Thymus (tissue), 11 donors: ENCODE data around the gene KLHDC10. TPM values are rescaled to one million over a fixed set of nuclear protein-coding genes. Genes with fewer than 3 reads are reported as not detected.

Source experiments
- DNase-seq, 9 donors: peaks; one replicate each; pipeline ENCODE4 v3.0.0-alpha.2; 2013; ENCODE audit warnings: low spot score in 9 of 9, low read depth in 6 of 9, missing footprints in 1 of 9
- H3K27ac ChIP-seq, 2 donors: one replicate each; pipeline ENCODE4 v1.5.1; 2013; ENCODE audit warnings: control low read depth in 1 of 2, low read depth in 1 of 2, low read length in 1 of 2, mild to moderate bottlenecking in 1 of 2, moderate library complexity in 1 of 2
- H3K27me3 ChIP-seq, 2 donors: one replicate each; pipeline ENCODE4 v1.5.1; 2013; ENCODE audit warnings: low read length in 1 of 2; ENCODE audit not compliant: control insufficient read depth in 2 of 2, insufficient read depth in 1 of 2
- H3K36me3 ChIP-seq, 2 donors: one replicate each; pipeline ENCODE4 v1.5.1; 2013; ENCODE audit warnings: low read length in 1 of 2, mild to moderate bottlenecking in 1 of 2, moderate library complexity in 1 of 2; ENCODE audit not compliant: control insufficient read depth in 2 of 2, insufficient read depth in 2 of 2
- H3K4me1 ChIP-seq, 2 donors: one replicate each; pipeline ENCODE4 v1.5.1; 2013; ENCODE audit warnings: low read length in 2 of 2; ENCODE audit not compliant: control insufficient read depth in 2 of 2, insufficient read depth in 2 of 2
- H3K4me3 ChIP-seq, 2 donors: one replicate each; pipeline ENCODE4 v1.5.1; 2013; ENCODE audit warnings: low read length in 2 of 2, control low read depth in 1 of 2, mild to moderate bottlenecking in 1 of 2
- H3K9me3 ChIP-seq, 2 donors: one replicate each; pipeline ENCODE4 v1.5.1; 2013; ENCODE audit warnings: low read length in 1 of 2, mild to moderate bottlenecking in 1 of 2; ENCODE audit not compliant: control insufficient read depth in 2 of 2, insufficient read depth in 1 of 2
- WGBS: extraction: QIAGEN DNeasy Blood & Tissue Kit; methylation state at CpG from one replicate; pipeline ENCODE4 v1.1.7; 2013; 5-methylcytosine and 5-hydroxymethylcytosine counted together
- polyA plus RNA-seq: library from polyadenylated mRNA; stranded (reverse); fragments of 200-250 nt; gene quantifications from one replicate; pipeline ENCODE4 v1.2.3, GENCODE V29; 2013
- total RNA-seq: library from RNA; stranded (reverse); fragments of 120-200 nt; gene quantifications from one replicate; pipeline ENCODE4 v1.2.4, GENCODE V29; 2013
- donor health status: healthy.

KLHDC10 gene
- total and polyA plus RNA-seq, 2 donors = 9.4 to 11.8 TPM

DNA sequence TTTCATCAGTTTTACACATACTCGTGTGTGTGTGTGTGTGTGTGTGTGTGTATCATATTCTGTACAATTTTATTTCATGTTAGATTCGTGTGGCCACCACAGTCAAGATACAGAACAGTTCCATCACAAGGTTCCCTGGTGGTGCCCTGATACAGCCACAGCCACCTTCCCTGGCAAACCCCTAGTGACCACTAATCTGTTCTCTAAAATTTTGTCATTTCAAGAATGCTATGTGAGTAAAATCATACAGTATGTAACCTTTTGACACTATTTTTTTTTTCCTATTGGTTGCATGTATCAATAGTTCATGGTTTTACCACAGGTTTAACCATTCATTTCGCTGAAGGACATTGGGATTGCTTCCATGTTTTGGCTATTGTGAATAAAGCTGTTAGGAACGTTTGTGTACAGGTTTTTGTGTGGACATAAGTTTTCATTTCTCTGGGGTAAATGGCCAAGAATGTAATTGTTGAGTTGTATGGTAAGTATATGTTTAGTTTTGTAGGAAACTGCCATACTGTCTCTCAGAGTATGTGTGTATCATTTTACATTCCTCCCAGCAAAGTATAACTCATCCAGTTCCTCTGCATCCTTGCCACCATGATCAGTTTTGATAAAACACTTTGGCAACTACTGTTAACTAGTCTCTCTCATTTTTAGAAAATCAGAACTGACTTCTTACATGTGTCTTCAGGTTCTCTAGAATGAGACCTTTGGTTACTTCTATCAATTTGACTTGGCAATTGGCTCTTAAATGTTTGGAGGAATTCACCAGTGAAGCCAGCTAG, 20.6 kb downstream of the KLHDC10 start:
- no peaks in the 10 kb centered on the region for H3K4me1 ChIP-seq
- 83% methylated on average over 4 of the region's 4 CpGs for WGBS

DNA sequence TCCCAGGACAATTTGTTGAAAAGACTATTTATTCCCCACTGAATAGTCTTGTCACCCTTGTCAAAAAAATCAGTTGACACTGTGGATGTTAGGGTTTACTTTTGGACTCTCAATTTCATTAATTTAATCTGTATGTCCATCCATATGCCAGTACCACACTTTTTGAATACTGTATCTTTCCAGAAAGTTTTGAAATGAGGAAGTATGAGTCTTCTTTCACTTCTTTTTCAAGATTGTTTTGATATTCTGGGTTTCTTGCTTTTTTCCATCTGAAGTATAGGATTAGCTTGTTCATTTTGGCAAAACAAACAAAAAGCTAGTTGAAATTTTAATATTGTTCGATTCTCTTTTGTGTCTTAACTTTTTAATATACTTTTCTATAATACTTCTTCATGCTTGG, 21.7 kb downstream of the KLHDC10 start:
- H3K27ac ChIP-seq = no peak overlapping the region
- WGBS = 95% methylated on average over 1 of the region's 1 CpG
- H3K36me3 ChIP-seq = no peaks in the 10 kb centered on the region
- H3K27me3 ChIP-seq = no peaks in the 10 kb centered on the region
- DNase-seq = no peak
- H3K4me3 ChIP-seq = no peak overlapping the region
- no peaks in the 10 kb centered on the region for H3K4me1 ChIP-seq
- no peaks in the 10 kb centered on the region for H3K9me3 ChIP-seq

More for the DNA sequence above, 20.6 kb downstream of the KLHDC10 start:
- Histone ChIP-seq H3K27ac (no peak overlapping the region), H3K27me3 (no peaks in the 10 kb centered on the region), H3K9me3 (no peaks in the 10 kb centered on the region), H3K36me3 (no peaks in the 10 kb centered on the region), H3K4me3 (no peak overlapping the region)
- DNase-seq = no peak

DNA sequence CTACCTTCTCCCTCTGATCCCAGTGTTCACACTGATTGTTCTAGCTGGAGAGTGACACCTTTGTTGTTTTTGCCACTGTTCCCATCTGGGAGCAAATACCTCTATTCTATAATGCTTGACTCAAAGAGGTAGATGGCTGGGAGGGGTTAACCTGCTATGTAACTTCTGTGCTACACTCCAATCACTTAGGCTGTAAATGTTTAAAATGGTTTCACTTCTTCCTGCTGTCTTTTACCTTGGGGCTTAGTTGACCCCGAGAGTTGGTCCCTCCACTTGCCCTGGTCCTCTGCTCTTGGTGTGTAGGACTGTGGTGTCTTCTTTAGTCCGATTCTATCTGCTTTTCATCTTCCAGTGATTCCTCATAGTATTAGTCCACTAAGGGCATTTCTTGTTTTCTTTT, 22.3 kb downstream of the KLHDC10 start:
- WGBS = 97% methylated on average over 2 of the region's 2 CpGs
- Histone ChIP-seq H3K9me3 (no peaks in the 10 kb centered on the region), H3K4me1 (no peaks in the 10 kb centered on the region), H3K4me3 (no peak overlapping the region), H3K27ac (no peak overlapping the region), H3K27me3 (no peaks in the 10 kb centered on the region), H3K36me3 (no peaks in the 10 kb centered on the region)
- no peak for DNase-seq

DNA sequence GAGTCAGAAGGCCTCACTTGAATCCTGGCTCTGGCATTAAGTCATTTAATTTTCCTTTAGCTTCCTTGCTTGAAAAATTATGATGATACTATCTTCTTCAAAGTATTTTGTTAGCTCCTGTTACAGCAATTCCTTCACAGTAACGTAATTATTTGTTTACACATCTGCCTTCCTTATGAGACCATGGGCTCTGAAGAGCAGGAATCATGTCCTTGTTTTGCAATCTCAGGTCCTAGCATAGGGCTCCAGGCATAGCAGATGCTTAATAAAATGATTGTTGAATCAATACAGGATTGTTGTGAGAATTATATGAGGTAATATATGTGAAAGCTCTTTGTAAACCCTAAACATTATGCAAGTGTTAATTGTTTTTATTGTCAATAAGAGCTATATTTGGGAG, 25.5 kb downstream of the KLHDC10 start:
- H3K27me3 ChIP-seq = no peaks in the 10 kb centered on the region
- DNase-seq = no peak
- H3K4me3 ChIP-seq = no peak overlapping the region
- 95% methylated on average over 1 of the region's 1 CpG for WGBS
- no peak overlapping the region for H3K27ac ChIP-seq
- H3K9me3 ChIP-seq = no peaks in the 10 kb centered on the region
- no peaks in the 10 kb centered on the region for H3K4me1 ChIP-seq
- no peaks in the 10 kb centered on the region for H3K36me3 ChIP-seq

DNA sequence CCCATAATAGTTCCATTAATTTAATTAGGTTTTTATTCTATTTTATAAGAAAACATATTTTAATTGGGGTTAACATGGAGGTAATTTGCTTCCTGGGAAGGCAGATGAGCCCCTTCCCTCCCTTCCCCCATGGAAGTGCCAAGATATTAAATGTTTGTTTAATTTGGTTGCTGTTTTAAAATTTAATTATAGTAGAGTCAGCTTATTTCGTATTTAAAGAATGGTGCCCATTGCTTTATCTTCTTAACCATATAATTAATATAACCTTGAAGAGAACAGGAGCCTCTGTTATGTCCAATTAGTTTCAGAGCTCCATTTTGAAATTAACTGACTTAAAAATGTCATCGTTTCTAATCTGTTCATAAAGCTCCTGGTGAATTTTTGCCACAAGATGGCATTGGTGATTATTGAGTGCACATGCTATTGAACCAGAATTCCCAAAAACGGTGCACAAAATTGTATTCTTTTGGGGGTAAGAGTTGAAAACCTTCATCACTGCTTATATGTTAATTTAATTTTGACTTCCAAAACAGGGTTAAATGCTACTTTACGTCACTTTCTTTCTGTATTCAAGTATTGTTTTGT, 26.0 kb downstream of the KLHDC10 start:
- H3K4me3 ChIP-seq = no peak overlapping the region
- whole genome bisulfite sequencing = 96% methylated on average over 4 of the region's 4 CpGs
- H3K9me3 ChIP-seq = no peaks in the 10 kb centered on the region
- no peaks in the 10 kb centered on the region for H3K4me1 ChIP-seq
- DNase-seq = no peak
- H3K27ac ChIP-seq = no peak overlapping the region
- no peaks in the 10 kb centered on the region for H3K27me3 ChIP-seq
- H3K36me3 ChIP-seq = no peaks in the 10 kb centered on the region

DNA sequence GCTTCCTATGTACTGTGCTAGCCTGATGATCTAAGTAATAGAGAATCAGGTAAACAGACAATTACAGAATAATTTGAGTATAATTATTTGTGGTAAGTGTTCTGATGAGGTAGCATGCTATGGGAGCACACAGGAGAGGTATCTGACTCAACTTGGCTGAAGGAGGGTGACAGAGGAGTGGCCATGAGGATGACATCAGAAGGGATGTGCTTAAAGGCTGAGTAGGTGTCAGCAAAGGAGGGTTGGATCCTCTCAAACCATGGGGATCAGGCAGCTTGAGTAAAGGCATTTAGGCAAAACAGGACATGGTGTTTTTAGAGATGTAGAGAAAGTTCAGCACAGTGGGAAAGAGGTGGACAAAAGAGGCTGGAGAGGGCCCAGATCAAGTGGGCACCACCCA, 29.0 kb downstream of the KLHDC10 start:
- DNase-seq = no peak
- Histone ChIP-seq H3K4me3 (no peak overlapping the region), H3K27ac (no peak overlapping the region), H3K4me1 (no peaks in the 10 kb centered on the region), H3K27me3 (no peaks in the 10 kb centered on the region), H3K36me3 (no peaks in the 10 kb centered on the region), H3K9me3 (no peaks in the 10 kb centered on the region)

DNA sequence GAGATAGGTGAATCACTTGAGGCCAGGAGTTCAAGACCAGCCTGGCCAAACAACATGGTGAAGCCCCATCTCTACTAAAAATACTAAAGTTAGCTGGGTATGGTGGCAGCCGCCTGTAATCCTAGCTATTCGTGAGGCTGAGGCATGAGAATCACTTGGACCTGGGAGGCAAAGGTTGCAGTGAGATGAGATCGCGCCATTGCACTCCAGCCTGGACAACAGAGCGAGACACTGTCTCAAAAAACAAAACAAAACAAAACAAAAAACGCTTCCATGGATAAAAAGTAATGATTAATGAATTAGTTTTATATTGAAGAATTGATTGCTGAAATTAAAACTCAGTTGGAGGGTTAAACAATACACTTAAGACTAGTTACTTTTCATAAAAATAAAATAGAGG, 32.3 kb downstream of the KLHDC10 start:
- Histone ChIP-seq H3K9me3 (peaks cover 0 to 3% of the 10 kb centered on the region in 2 donors), H3K4me3 (no peak overlapping the region), H3K36me3 (no peaks in the 10 kb centered on the region), H3K27me3 (no peaks in the 10 kb centered on the region), H3K27ac (no peak overlapping the region), H3K4me1 (no peaks in the 10 kb centered on the region)
- 96% methylated on average over 6 of the region's 6 CpGs for WGBS
- DNase-seq = no peak

DNA sequence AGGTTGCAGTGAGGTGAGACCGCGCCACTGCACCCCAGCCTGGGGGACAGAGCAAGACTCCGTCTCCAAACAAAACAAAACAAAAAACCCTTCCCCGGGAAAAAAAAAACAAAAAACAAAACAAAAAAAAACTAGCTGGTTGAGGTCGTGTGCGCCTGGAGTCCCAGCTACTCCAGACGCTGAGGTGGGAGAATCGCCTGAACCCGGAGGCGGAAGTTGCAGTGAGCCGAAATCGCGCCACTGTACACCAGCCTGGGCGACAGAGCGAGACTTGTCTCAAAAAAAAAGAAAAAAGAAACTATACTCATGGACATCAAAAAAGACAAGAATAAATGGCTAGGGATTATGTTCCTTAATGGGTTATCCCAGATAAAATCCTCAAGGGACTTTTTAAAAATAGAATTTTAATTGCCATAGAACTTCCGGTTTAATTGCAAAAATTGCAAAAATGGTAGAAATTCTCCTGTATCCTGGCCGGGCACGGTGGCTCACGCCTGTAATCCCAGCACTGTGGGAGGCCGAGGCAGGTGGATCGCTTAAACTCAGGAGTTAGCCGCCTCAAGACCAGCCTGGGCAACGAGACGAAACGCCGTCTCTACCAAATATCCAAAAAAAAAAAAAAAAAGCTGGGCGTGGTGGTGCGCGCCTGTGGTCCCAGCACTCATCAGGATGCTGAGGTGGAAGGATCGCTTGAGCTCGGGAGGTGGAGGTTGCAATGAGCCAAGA, 37.8 kb downstream of the KLHDC10 start:
- Histone ChIP-seq H3K4me3 (no peak overlapping the region), H3K9me3 (peaks cover 0 to 8% of the 10 kb centered on the region in 2 donors), H3K27me3 (no peaks in the 10 kb centered on the region), H3K36me3 (no peaks in the 10 kb centered on the region), H3K27ac (no peak overlapping the region), H3K4me1 (no peaks in the 10 kb centered on the region)
- DNase-seq = no peak
- whole genome bisulfite sequencing = 97% methylated on average over 31 of the region's 31 CpGs

DNA sequence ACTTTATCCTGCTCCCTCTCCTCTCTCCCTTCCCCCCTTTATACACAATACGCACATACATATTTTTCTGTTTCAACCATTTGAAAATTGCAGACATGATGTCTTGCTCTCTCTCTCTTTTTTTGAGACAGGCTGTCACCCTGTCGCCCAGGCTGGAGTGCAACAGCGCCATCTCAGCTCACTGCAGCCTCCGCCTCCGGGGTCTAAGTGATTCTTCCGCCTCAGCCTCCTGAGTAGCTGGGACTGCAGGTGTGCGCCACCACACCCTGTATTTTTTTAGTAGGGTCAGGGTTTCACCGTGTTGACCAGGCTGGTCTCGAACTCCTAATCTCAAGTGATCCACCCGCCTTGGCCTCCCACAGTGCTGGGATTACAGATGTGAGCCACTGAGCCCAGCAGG, 38.5 kb downstream of the KLHDC10 start:
- Histone ChIP-seq H3K4me3 (no peak overlapping the region), H3K36me3 (no peaks in the 10 kb centered on the region), H3K9me3 (peaks cover 0 to 8% of the 10 kb centered on the region in 2 donors), H3K27me3 (no peaks in the 10 kb centered on the region), H3K4me1 (no peaks in the 10 kb centered on the region), H3K27ac (no peak overlapping the region)
- no peak for DNase-seq
- 96% methylated on average over 10 of the region's 10 CpGs for WGBS
